ENCODE measurements around the gene TOX2.

Gene TOX2

GRCh38 chr20:44102582-44102981 lies 187.9 kb downstream of the TOX2 start:
- in situ Hi-C loops (cut with MboI; ENCODE audit: low pct_unique_long_range_greater_than_20kb, low sequenced_read_pairs, unreplicated experiment) = no loop called here
- TF ChIP-seq CTCF (IDR thresholded peaks at IDR 0.05; ENCODE audit: extremely low read depth, insufficient read depth, missing control alignments) = no peak
- no peak for DNase-seq (ENCODE audit: low spot score)

GRCh38 chr20:44104798-44105517 lies 190.3 kb downstream of the TOX2 start:
- no peak for DNase-seq (ENCODE audit: low spot score)
- TF ChIP-seq CTCF (IDR thresholded peaks at IDR 0.05; ENCODE audit: extremely low read depth, insufficient read depth, missing control alignments) = no peak
- in situ Hi-C loops (cut with MboI; ENCODE audit: low pct_unique_long_range_greater_than_20kb, low sequenced_read_pairs, unreplicated experiment) = no loop called here

- no peak for TF ChIP-seq CTCF (IDR thresholded peaks at IDR 0.05; ENCODE audit: extremely low read depth, insufficient read depth, missing control alignments)
- in situ Hi-C loops (cut with MboI; ENCODE audit: low pct_unique_long_range_greater_than_20kb, low sequenced_read_pairs, unreplicated experiment) = no loop called here
- DNase-seq (ENCODE audit: low spot score) = no peak
Measured at GRCh38 chr20:44106615-44107014, 192.0 kb downstream of the TOX2 start.

GRCh38 chr20:44109951-44110361 lies 195.3 kb downstream of the TOX2 start:
- DNase-seq (ENCODE audit: low spot score) = no peak
- TF ChIP-seq CTCF (IDR thresholded peaks at IDR 0.05; ENCODE audit: extremely low read depth, insufficient read depth, missing control alignments) = peak; percentile 16
- in situ Hi-C loops (cut with MboI; ENCODE audit: low pct_unique_long_range_greater_than_20kb, low sequenced_read_pairs, unreplicated experiment) = no loop called here

GRCh38 chr20:44110816-44111568 lies 196.3 kb downstream of the TOX2 start:
- TF ChIP-seq CTCF (IDR thresholded peaks at IDR 0.05; ENCODE audit: extremely low read depth, insufficient read depth, missing control alignments) = no peak
- in situ Hi-C loops (cut with MboI; ENCODE audit: low pct_unique_long_range_greater_than_20kb, low sequenced_read_pairs, unreplicated experiment) = no loop called here
- DNase-seq (ENCODE audit: low spot score) = no peak

GRCh38 chr20:44111712-44112335 lies 197.2 kb downstream of the TOX2 start:
- no peak for DNase-seq (ENCODE audit: low spot score)
- no peak for TF ChIP-seq CTCF (IDR thresholded peaks at IDR 0.05; ENCODE audit: extremely low read depth, insufficient read depth, missing control alignments)
- in situ Hi-C loops (cut with MboI; ENCODE audit: low pct_unique_long_range_greater_than_20kb, low sequenced_read_pairs, unreplicated experiment) = no loop called here

Data from GM13977 (cell line).